Small intestine (tissue), 7 donors: ENCODE results near the gene CAMKV. TPM values are rescaled to one million over a fixed set of nuclear protein-coding genes. Genes with fewer than 3 reads are reported as not detected.

Experiments used
- DNase-seq, 2 donors: peaks; one replicate each; pipeline versions ENCODE4 v3.0.0 to v3.0.0-alpha.2; 2013
- FAIRE-seq: peaks from 2 replicates; lab custom pipeline; 2012; peaks lifted over from hg19 to GRCh38; lab: Jason Lieb, UNC
- H3K27ac ChIP-seq, 3 donors: one replicate each; pipeline ENCODE4 v1.5.1; 2013; ENCODE audit warnings: low read length in 2 of 3, mild to moderate bottlenecking in 2 of 3, control low read depth in 1 of 3, inconsistent platforms in 1 of 3, low read depth in 1 of 3, moderate library complexity in 1 of 3
- H3K27me3 ChIP-seq, 3 donors: one replicate each; pipeline ENCODE4 v1.6.1; 2013; ENCODE audit warnings: low read length in 3 of 3, inconsistent platforms in 1 of 3; ENCODE audit not compliant: control insufficient read depth in 3 of 3, insufficient read depth in 3 of 3
- H3K36me3 ChIP-seq, 3 donors: one replicate each; pipeline ENCODE4 v1.6.1; 2013; ENCODE audit warnings: low read length in 3 of 3, inconsistent platforms in 1 of 3, low read depth in 1 of 3, mild to moderate bottlenecking in 1 of 3, moderate library complexity in 1 of 3; ENCODE audit not compliant: control insufficient read depth in 3 of 3, insufficient read depth in 2 of 3
- H3K4me1 ChIP-seq, 3 donors: one replicate each; pipeline ENCODE4 v1.6.1; 2013; ENCODE audit warnings: low read length in 2 of 3, inconsistent platforms in 1 of 3, low read depth in 1 of 3, mild to moderate bottlenecking in 1 of 3, moderate library complexity in 1 of 3; ENCODE audit not compliant: control insufficient read depth in 3 of 3, insufficient read depth in 2 of 3
- H3K4me3 ChIP-seq, 3 donors: one replicate each; pipeline ENCODE4 v1.5.1; 2013; ENCODE audit warnings: low read length in 3 of 3, control low read depth in 1 of 3, inconsistent platforms in 1 of 3, low read depth in 1 of 3, mild to moderate bottlenecking in 1 of 3, moderate library complexity in 1 of 3
- H3K9me3 ChIP-seq, 2 donors: one replicate each; pipeline ENCODE4 v1.6.1; 2013; ENCODE audit warnings: low read depth in 1 of 2, low read length in 1 of 2; ENCODE audit not compliant: control insufficient read depth in 2 of 2, insufficient read depth in 1 of 2
- WGBS, 3 donors: extraction: QIAGEN DNeasy Blood & Tissue Kit; methylation state at CpG; one replicate each; pipeline ENCODE4 v1.1.7; 2013; 5-methylcytosine and 5-hydroxymethylcytosine counted together
- polyA plus RNA-seq, 4 donors: library from polyadenylated mRNA; stranded (reverse) in 3 of 4; unstranded in 1 of 4; fragments of 200-250 nt in 3 of 4; fragments of 120-200 nt in 1 of 4; gene quantifications; one replicate each; pipeline versions ENCODE4 v1.2.1 to v1.2.3, GENCODE V29; 2013
- donor health status: healthy with polysubstance abuse.
- donor health status: control.
- donor health status: control.
- donor health status: Bipolar disorder and iron deficiency.
- donor health status: healthy.

The CAMKV gene
- polyA plus RNA-seq, 4 donors: 0.15 to 32.1 (median 0.81) TPM; not detected in 1

DNA sequence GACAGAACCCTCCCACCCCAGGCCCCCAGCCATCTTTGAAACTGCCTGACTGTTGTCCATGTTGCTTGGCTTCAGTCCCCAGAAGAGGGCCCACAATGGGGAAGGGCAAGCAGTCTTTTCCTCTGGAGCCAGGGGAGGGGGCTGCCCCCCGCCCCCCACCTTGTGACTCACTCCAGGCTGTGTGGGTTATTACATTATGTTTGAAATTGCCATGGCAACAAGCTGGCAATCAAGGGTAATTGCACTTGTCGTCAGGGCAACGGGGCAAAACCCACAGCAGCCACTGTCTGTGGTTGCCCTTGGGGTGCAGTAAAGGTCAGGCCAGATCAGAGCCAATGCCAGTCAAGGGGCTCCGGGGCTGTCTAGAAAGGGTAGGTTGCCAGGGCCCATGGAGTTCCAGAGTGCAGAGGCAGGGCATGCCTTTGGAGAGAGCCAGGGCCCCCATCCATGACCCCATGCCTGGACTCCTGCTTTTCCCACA is 3.1 kb upstream of the CAMKV start:
- H3K36me3 ChIP-seq: peaks cover 0 to 6% (median 0%) of the 10 kb centered on the region in 3 donors
- FAIRE-seq: no peak
- peak in 1 of 2 donors; percentile 92 for DNase-seq
- H3K27me3 ChIP-seq: peaks cover 0 to 17% (median 14%) of the 10 kb centered on the region in 3 donors
- peak overlapping the region in 2 of 3 donors; percentile 5 to 88 for H3K27ac ChIP-seq
- no peaks in the 10 kb centered on the region for H3K9me3 ChIP-seq
- 12 to 40% (median 14%) methylated on average over 4 of the region's 4 CpGs for WGBS, 3 donors
- H3K4me3 ChIP-seq: no peak overlapping the region
- H3K4me1 ChIP-seq: peaks cover 9 to 60% (median 12%) of the 10 kb centered on the region in 3 donors

DNA sequence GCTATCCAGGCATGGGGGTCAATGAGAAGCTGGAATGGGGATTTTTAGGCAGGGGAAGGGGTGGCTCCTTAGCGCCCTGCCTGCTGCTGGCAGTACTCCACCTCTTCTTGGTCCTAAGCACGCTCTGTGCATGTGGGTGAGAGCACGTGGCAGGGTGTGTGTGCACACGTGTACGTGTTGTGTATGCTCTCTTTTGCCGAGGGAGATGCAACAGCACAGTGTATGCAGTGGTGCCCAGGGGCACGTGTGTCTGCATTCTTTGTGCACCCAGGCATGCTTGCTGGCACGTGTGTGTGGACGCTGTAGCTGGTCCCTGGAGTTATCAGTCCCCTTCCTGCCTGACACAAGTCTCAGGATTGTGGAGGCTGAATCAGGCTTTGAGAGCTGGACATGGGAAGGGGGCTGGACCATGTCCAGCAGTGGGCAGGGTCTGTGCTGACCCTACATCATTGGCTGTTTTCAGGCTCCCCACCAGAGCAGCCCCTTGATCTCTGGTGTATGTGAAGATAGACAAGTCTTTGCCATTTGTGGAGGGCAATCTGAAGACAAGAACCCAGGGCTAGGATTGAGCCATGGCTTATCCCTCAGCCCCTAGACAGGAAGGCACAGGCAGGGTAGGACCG is 1.9 kb upstream of the CAMKV start:
- H3K27ac ChIP-seq: peak overlapping the region in 1 of 3 donors; percentile 88

DNA sequence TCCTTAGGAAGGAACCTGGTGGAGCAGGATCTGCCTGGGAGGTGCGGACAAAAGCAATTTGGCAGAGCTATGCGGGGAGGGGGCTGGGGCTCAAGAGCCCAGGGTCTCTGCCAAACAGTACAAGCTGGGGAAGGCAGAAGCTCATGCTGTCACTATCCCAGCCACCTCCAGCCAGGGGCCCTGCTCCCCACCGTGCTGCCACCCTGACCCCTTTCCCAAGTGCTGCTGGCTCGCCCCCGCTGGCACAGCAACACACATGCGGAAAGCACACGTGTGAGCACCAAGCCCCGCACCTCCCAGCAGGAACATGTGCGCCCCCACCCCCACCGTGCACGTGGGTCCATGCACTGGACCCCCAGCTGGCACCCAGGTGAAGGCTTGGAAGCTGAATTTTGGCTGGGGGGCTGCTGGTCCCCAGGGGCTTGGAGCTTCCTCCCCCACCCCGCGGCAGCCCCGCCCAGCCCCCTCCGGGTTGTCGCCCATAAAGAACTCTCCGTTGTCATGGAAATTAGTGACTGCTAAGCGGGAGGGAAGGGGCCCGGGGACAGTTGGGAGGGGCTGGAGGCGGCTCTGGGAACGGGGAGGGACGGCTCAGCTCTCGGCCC is 742 bp downstream of the CAMKV start:
- FAIRE-seq: no peak
- Histone ChIP-seq H3K4me3 (peak overlapping the region in 2 of 3 donors; percentile 22 to 48), H3K27me3 (peaks cover 0 to 21% (median 17%) of the 10 kb centered on the region in 3 donors), H3K36me3 (peaks cover 0 to 2% (median 0%) of the 10 kb centered on the region in 3 donors), H3K4me1 (peaks cover 7 to 44% (median 11%) of the 10 kb centered on the region in 3 donors), H3K27ac (no peak overlapping the region), H3K9me3 (no peaks in the 10 kb centered on the region)
- DNase-seq: no peak
- WGBS, 3 donors: 4 to 7% (median 4%) methylated on average over 18 to 23 of the region's 23 CpGs

More for the DNA sequence above, 1.9 kb upstream of the CAMKV start:
- Histone ChIP-seq H3K4me3 (no peak overlapping the region), H3K27me3 (peaks cover 0 to 17% (median 15%) of the 10 kb centered on the region in 3 donors), H3K9me3 (no peaks in the 10 kb centered on the region), H3K4me1 (peaks cover 9 to 56% (median 12%) of the 10 kb centered on the region in 3 donors), H3K36me3 (peaks cover 0 to 6% (median 0%) of the 10 kb centered on the region in 3 donors)
- DNase-seq: no peak
- WGBS, 3 donors: 77 to 80% (median 79%) methylated on average over 10 of the region's 10 CpGs
- no peak for FAIRE-seq

DNA sequence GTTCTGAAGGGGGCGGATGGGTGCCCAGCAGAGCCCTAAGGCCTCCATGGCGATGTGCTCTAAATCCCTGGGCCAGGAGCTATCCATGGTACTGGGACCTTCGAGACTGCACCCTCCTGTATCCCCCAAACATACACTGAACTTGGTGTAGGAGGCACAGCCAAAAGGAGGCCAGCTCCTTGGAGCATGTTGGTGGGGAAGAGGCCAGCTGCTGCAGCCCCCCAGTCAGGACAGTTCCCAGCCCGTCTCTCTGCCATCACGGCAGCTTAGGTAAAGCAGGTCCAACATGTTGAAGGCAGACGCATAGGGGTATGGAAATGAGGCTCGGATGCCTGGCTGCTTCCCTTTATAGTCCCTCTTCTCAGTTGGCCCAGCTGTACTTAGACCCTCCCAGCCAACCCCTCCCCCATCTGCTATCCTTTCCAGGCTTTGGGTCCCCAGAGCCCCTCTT is 1.8 kb downstream of the CAMKV start:
- Histone ChIP-seq H3K9me3 (no peaks in the 10 kb centered on the region), H3K27me3 (peaks cover 0 to 21% (median 17%) of the 10 kb centered on the region in 3 donors), H3K4me1 (peaks cover 2 to 34% (median 4%) of the 10 kb centered on the region in 3 donors), H3K36me3 (no peaks in the 10 kb centered on the region), H3K27ac (no peak overlapping the region), H3K4me3 (no peak overlapping the region)
- peak in 1 of 2 donors; percentile 68 for DNase-seq
- FAIRE-seq: no peak
- 23 to 35% (median 33%) methylated on average over 7 of the region's 7 CpGs for WGBS, 3 donors

DNA sequence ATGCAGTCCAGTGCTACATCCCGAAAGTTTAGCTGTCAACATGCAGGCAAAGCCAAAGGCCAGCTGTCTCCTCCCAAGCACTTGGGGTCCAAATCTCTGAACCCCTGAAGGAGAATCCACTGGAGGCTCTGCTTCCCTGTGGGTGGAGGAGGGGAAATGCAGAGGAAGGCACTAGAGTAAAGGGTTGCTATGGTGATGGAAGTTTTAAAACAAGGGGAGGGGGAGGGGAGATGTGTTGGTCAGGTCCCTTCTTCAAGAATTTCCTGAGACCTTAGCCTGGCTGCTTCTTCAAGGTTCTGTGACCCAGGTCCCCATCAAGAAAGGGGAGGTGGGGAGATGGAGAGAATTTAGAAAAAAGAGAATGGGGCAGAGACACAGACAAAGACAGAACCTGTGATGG is 2.3 kb downstream of the CAMKV start:
- no peak overlapping the region for H3K27ac ChIP-seq
- peaks cover 0 to 29% (median 0%) of the 10 kb centered on the region in 3 donors for H3K4me1 ChIP-seq
- peaks cover 0 to 21% (median 17%) of the 10 kb centered on the region in 3 donors for H3K27me3 ChIP-seq
- 82 to 100% (median 100%) methylated on average over 1 of the region's 1 CpG for WGBS, 3 donors
- DNase-seq: no peak
- H3K9me3 ChIP-seq: no peaks in the 10 kb centered on the region
- no peaks in the 10 kb centered on the region for H3K36me3 ChIP-seq
- FAIRE-seq: no peak
- H3K4me3 ChIP-seq: no peak overlapping the region

DNA sequence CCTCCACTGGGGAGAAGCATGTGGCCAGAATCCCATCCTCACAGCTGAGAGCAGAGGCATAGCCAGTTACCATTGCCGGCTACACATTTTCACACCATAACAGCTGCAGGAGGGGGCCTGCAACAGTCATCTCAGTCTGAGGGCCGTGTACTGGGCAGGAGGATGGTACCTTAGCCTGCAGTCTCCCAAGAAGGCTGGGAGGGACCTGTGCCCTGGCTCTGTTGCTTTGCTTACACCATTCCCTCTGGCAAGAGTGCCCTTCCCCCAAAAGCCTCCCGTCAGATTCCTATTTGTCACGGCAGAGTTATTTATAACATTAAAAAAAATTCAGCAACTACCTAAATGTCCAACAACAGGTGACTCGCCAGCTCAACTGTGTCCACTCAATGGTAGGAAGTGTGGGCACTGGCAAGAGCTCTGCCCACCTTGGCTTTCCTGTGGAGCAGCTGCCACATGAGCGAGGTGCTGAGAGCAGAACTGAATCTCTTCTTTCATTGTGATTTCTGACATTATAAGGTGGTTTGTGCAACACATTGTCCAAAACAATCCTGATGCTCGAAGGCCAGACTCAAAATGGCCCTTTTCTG is 4.4 kb downstream of the CAMKV start:
- FAIRE-seq: no peak
- DNase-seq: no peak
- Histone ChIP-seq H3K9me3 (no peaks in the 10 kb centered on the region), H3K27me3 (peaks cover 0 to 17% (median 15%) of the 10 kb centered on the region in 3 donors), H3K36me3 (peaks cover 0 to 15% (median 0%) of the 10 kb centered on the region in 3 donors), H3K4me3 (no peak overlapping the region), H3K27ac (no peak overlapping the region), H3K4me1 (peaks cover 0 to 16% (median 0%) of the 10 kb centered on the region in 3 donors)
- WGBS, 3 donors: 44 to 60% (median 52%) methylated on average over 7 of the region's 7 CpGs

DNA sequence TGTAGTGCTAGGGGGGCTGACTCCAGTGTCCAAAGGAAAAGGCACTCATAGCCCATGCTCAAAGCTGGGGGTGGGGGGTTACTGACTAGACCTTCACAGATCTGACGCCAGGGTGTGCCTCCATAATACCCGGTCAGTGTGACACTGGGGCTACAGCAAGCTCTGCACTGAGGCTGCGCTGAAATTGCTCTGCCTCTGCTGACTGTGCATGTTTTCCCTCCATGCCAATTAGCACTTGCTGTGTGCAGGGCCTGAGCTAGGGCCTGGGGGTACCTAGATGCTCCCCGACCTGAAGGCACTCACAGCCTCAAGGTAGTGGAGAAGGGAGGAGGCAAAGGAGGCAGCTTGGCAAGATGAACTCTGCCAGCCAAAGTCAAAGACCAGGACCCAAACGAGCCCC is 5.2 kb downstream of the CAMKV start:
- Histone ChIP-seq H3K9me3 (no peaks in the 10 kb centered on the region), H3K27me3 (peaks cover 0 to 16% (median 14%) of the 10 kb centered on the region in 3 donors), H3K4me3 (no peak overlapping the region), H3K27ac (no peak overlapping the region), H3K4me1 (peaks cover 0 to 11% (median 0%) of the 10 kb centered on the region in 3 donors), H3K36me3 (peaks cover 0 to 23% (median 0%) of the 10 kb centered on the region in 3 donors)
- DNase-seq: no peak
- FAIRE-seq: no peak
- WGBS, 3 donors: 65 to 66% (median 65%) methylated on average over 5 of the region's 5 CpGs
